PC-9 (cell line): ENCODE measurements around the gene IDI1.

Experiments
- CTCF ChIP-seq: fragments of 200-600 bp; sonication (generic); conservative IDR thresholded peaks from 2 replicates; pipeline ENCODE4 v1.6.1; 2017; ENCODE audit warnings: mixed run types, antibody characterized with exemption, mild to moderate bottlenecking, moderate library complexity
- EZH2 ChIP-seq: fragments of 200-600 bp; sonication (generic); IDR thresholded peaks from 2 replicates; pipeline ENCODE4 v1.8.0; 2017; ENCODE audit warnings: antibody characterized with exemption, low read depth

- no peak for TF ChIP-seq CTCF
- no peak for TF ChIP-seq EZH2
These were observed 8.3 kb upstream of the IDI1 start for GRCh38 chr10:1057106-1057657.
